ENCODE data around the gene KCNMA1.

Gene KCNMA1

DNA sequence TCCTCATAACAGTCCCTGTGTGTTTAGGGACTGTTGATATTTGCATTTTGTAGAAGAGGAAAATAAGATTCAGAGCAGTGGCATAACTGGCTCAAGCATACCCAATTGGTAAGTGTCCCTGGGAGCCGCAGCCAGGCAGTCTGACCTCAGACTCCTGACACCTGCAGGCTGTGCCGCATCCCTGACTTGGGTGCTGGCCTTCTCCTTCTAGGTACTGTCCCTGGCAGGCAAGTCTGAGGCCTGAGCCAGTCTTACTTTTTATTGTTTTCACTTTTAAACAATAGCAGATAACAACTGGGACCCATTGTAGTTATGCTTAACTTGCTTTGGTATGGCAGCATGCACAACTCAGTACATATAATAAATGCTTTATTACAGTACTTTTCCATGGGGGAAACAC, 717.0 kb downstream of the KCNMA1 start:
- TF ChIP-seq, protein P1, sequence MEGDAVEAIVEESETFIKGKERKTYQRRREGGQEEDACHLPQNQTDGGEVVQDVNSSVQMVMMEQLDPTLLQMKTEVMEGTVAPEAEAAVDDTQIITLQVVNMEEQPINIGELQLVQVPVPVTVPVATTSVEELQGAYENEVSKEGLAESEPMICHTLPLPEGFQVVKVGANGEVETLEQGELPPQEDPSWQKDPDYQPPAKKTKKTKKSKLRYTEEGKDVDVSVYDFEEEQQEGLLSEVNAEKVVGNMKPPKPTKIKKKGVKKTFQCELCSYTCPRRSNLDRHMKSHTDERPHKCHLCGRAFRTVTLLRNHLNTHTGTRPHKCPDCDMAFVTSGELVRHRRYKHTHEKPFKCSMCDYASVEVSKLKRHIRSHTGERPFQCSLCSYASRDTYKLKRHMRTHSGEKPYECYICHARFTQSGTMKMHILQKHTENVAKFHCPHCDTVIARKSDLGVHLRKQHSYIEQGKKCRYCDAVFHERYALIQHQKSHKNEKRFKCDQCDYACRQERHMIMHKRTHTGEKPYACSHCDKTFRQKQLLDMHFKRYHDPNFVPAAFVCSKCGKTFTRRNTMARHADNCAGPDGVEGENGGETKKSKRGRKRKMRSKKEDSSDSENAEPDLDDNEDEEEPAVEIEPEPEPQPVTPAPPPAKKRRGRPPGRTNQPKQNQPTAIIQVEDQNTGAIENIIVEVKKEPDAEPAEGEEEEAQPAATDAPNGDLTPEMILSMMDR (IDR thresholded peaks at IDR 0.05), result no peak
- H3K27ac ChIP-seq, result no peak overlapping the region

DNA sequence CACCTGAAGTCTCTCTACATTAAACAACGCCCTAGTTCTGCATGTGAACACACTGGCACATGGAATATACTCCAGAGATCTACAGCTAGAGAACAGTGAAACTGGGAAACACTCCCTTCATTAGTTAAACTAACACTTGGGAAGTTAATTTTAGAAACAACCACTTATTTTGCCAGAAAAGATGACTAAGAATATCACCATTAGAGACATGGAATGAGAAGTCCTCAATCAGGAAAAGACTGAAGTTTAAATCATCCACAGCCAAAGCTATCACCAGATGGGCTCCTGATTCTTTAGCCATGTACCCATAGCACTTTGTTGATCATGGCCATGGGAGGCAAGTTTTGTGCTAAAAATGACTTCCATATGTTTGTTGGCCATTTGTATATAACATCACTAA, 719.5 kb downstream of the KCNMA1 start:
- no peaks in the 10 kb centered on the region for H3K27me3 ChIP-seq (ENCODE audit: control insufficient read depth, insufficient read depth, low read length)
- H3K9me3 ChIP-seq (ENCODE audit: control insufficient read depth, low read length), result no peaks in the 10 kb centered on the region
- H3K4me1 ChIP-seq, result no peaks in the 10 kb centered on the region

More for the DNA sequence above, 717.0 kb downstream of the KCNMA1 start:
- no peak overlapping the region for H3K4me3 ChIP-seq (ENCODE audit: low read depth, low read length)
- no peaks in the 10 kb centered on the region for H3K9me3 ChIP-seq (ENCODE audit: control insufficient read depth, low read length)
- H3K4me1 ChIP-seq, result no peaks in the 10 kb centered on the region
- H3K9ac ChIP-seq, result no peak overlapping the region
- no peaks in the 10 kb centered on the region for H3K36me3 ChIP-seq (ENCODE audit: control insufficient read depth, insufficient read depth, low read length)
- H2AFZ ChIP-seq, result no peak overlapping the region
- no peaks in the 10 kb centered on the region for H3K27me3 ChIP-seq (ENCODE audit: control insufficient read depth, insufficient read depth, low read length)
- H3K4me2 ChIP-seq (ENCODE audit: low read length), result no peak overlapping the region
- H3K79me2 ChIP-seq, result no peaks in the 10 kb centered on the region

DNA sequence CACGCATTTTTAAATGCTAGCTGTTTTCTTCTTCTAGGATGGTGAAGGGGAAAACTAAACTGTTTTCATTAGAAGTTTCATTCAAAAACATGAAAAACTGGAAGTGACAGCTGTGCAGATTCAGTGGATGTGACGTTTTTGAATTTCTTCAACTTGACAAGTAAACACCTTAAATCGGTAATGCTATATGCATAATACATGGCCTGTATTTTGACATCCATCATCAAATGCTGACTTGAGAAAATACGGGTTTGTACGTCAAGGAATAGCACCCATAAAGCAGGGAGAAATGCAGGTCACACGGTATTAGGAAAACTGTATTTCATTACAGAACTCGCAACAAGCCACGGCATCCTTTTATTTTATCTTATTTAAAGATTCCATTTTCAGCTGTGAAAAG, 720.5 kb downstream of the KCNMA1 start:
- Histone ChIP-seq H3K4me2 (ENCODE audit: low read length) (no peak overlapping the region), H3K4me3 (ENCODE audit: low read depth, low read length) (no peak overlapping the region), H3K27me3 (ENCODE audit: control insufficient read depth, insufficient read depth, low read length) (no peaks in the 10 kb centered on the region), H3K9me3 (ENCODE audit: control insufficient read depth, low read length) (no peaks in the 10 kb centered on the region), H3K36me3 (ENCODE audit: control insufficient read depth, insufficient read depth, low read length) (no peaks in the 10 kb centered on the region), H3K9ac (no peak overlapping the region), H2AFZ (no peak overlapping the region), H3K4me1 (no peaks in the 10 kb centered on the region), H3K79me2 (no peaks in the 10 kb centered on the region), H3K27ac (no peak overlapping the region)
- TF ChIP-seq, protein P1 (IDR thresholded peaks at IDR 0.05), result no peak

More for the DNA sequence above, 719.5 kb downstream of the KCNMA1 start:
- Histone ChIP-seq H3K9ac (no peak overlapping the region), H3K79me2 (no peaks in the 10 kb centered on the region), H3K27ac (no peak overlapping the region), H2AFZ (no peak overlapping the region), H3K4me3 (ENCODE audit: low read depth, low read length) (no peak overlapping the region), H3K4me2 (ENCODE audit: low read length) (no peak overlapping the region), H3K36me3 (ENCODE audit: control insufficient read depth, insufficient read depth, low read length) (no peaks in the 10 kb centered on the region)
- TF ChIP-seq, protein P1 (IDR thresholded peaks at IDR 0.05), result no peak

DNA sequence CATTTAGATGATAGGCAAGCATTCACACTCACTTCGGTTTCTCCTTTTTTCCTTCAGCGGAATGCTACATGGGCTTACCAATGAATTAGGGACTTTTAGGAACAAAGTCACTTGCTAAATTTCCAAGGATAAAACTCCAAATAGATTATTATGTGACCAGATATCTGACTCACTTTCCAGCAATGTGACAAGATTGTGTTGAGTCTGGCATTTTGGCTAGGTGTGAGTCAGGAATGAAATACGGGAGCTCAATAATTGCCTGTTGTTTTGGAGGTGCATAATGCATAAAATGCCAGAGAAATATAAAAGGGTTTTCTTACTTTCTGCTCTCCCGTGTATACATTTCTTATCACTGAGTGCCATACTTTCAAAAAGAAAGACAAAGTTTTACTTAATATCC, 721.1 kb downstream of the KCNMA1 start:
- TF ChIP-seq, protein P1 (IDR thresholded peaks at IDR 0.05), result no peak
- Histone ChIP-seq H3K27ac (no peak overlapping the region), H3K4me2 (ENCODE audit: low read length) (no peak overlapping the region), H3K27me3 (ENCODE audit: control insufficient read depth, insufficient read depth, low read length) (no peaks in the 10 kb centered on the region), H3K4me3 (ENCODE audit: low read depth, low read length) (no peak overlapping the region), H3K4me1 (no peaks in the 10 kb centered on the region), H3K79me2 (no peaks in the 10 kb centered on the region), H3K9me3 (ENCODE audit: control insufficient read depth, low read length) (no peaks in the 10 kb centered on the region), H3K36me3 (ENCODE audit: control insufficient read depth, insufficient read depth, low read length) (no peaks in the 10 kb centered on the region), H2AFZ (no peak overlapping the region), H3K9ac (no peak overlapping the region)

DNA sequence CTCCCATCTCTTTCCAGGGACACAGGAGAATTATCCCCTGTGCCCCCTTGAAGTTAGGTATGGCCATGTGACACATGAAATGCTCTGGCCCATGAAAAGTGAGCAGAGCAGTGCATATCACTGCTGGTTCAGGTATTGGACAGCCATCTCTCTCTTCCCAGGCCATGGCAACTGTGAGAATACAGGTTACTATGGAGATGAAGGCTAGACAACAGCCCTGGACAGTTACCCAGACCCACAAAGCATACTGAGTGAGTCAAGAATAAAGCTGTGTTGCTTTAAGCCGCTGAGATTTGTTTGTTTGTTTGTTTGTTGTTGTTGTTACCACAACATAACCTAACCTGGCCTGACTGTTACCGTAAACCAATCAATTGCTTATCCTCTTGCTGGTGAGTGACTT, 722.3 kb downstream of the KCNMA1 start:
- Histone ChIP-seq H3K36me3 (ENCODE audit: control insufficient read depth, insufficient read depth, low read length) (no peaks in the 10 kb centered on the region), H3K4me2 (ENCODE audit: low read length) (no peak overlapping the region), H3K9ac (no peak overlapping the region), H2AFZ (no peak overlapping the region), H3K27me3 (ENCODE audit: control insufficient read depth, insufficient read depth, low read length) (no peaks in the 10 kb centered on the region), H3K27ac (no peak overlapping the region), H3K4me1 (no peaks in the 10 kb centered on the region), H3K9me3 (ENCODE audit: control insufficient read depth, low read length) (no peaks in the 10 kb centered on the region), H3K4me3 (ENCODE audit: low read depth, low read length) (no peak overlapping the region), H3K79me2 (no peaks in the 10 kb centered on the region)
- TF ChIP-seq, protein P1 (IDR thresholded peaks at IDR 0.05), result no peak

All from parathyroid adenoma (tissue), 2 donors.